HEK293 (cell line): ENCODE results near the gene ZCCHC24.
A peak's percentile ranks its signal among the peaks of the same experiment; 100 is the strongest.

Source experiments
- CTCF ChIA-PET: fragments of 350-600 bp; formaldehyde crosslinking; extraction: SDS; loops from one replicate; lab custom pipeline; 2021; ENCODE audit warnings: antibody characterized with exemption; lab: Yijun Ruan, JAX
- POLR2A ChIA-PET: fragments of 300-600 bp; formaldehyde crosslinking; extraction: SDS; loops from one replicate; lab custom pipeline; 2020; ENCODE audit warnings: antibody characterized with exemption, inconsistent platforms; lab: Yijun Ruan, JAX
- H3K27ac ChIP-seq: fragments of 200-500 bp; sonication (Bioruptor generic); 2 replicates; pipeline ENCODE4 v1.5.1; 2014; ENCODE audit warnings: low read depth, low read length, control low read depth, inconsistent platforms; ENCODE audit errors: extremely low read depth
- H3K36me3 ChIP-seq, 2 experiments: fragments of 200-500 bp in 1 of 2; sonication (Bioruptor generic) in 1 of 2; 1 replicate in 1 of 2; 2 replicates in 1 of 2; pipeline ENCODE4 v1.5.1; 2014 to 2017; ENCODE audit warnings: inconsistent platforms in 2 of 2, low read length in 2 of 2; ENCODE audit not compliant: control insufficient read depth in 2 of 2, insufficient read depth in 1 of 2
- H3K4me1 ChIP-seq: fragments of 200-500 bp; sonication (Bioruptor generic); 2 replicates; pipeline ENCODE4 v1.5.1; 2014; ENCODE audit warnings: mild to moderate bottlenecking, low read length, inconsistent platforms; ENCODE audit not compliant: control insufficient read depth, insufficient read depth
- H3K4me3 ChIP-seq: 2 replicates; pipeline ENCODE4 v1.5.1; 2011; ENCODE audit warnings: low read depth, mild to moderate bottlenecking, control low read depth, low read length, moderate library complexity
- H3K9me3 ChIP-seq: fragments of 200-500 bp; sonication (Bioruptor generic); 2 replicates; pipeline ENCODE4 v1.5.1; 2014; ENCODE audit warnings: low read depth, low read length, inconsistent platforms; ENCODE audit not compliant: control insufficient read depth, insufficient read depth
- GLI4 ChIP-seq: fragments of 450-650 bp; formaldehyde crosslinking; IDR thresholded peaks from 2 replicates; pipeline ENCODE4 v1.5.1; 2016; ENCODE audit warnings: missing biosample characterization, missing genetic modification characterization
- HIC1 ChIP-seq: fragments of 450-650 bp; formaldehyde crosslinking; IDR thresholded peaks from 2 replicates; pipeline ENCODE4 v1.5.1; 2016; ENCODE audit warnings: missing biosample characterization, missing genetic modification characterization
- IKZF3 ChIP-seq: fragments of 450-650 bp; IDR thresholded peaks from 2 replicates; pipeline ENCODE4 v1.5.0; 2018; ENCODE audit warnings: missing biosample characterization, mild to moderate bottlenecking, missing genetic modification characterization, moderate library complexity
- PRDM6 ChIP-seq: fragments of 450-650 bp; formaldehyde crosslinking; IDR thresholded peaks from 2 replicates; pipeline ENCODE4 v1.5.1; 2017; ENCODE audit warnings: missing biosample characterization, missing genetic modification characterization
- WT1 ChIP-seq: fragments of 450-650 bp; formaldehyde crosslinking; IDR thresholded peaks from 2 replicates; pipeline ENCODE4 v1.5.1; 2016; ENCODE audit warnings: missing biosample characterization, missing genetic modification characterization
- ZBTB26 ChIP-seq: fragments of 450-650 bp; formaldehyde crosslinking; optimal IDR thresholded peaks from 2 replicates; pipeline ENCODE3; 2016; ENCODE audit warnings: missing biosample characterization, mild to moderate bottlenecking, missing genetic modification characterization
- ZNF10 ChIP-seq: fragments of 450-650 bp; formaldehyde crosslinking; IDR thresholded peaks from 2 replicates; pipeline ENCODE4 v1.5.1; 2017; ENCODE audit warnings: missing biosample characterization, missing genetic modification characterization
- ZNF239 ChIP-seq: fragments of 450-650 bp; formaldehyde crosslinking; IDR thresholded peaks from 2 replicates; pipeline ENCODE4 v1.5.1; 2016; ENCODE audit warnings: missing biosample characterization, missing genetic modification characterization
- ZNF280C ChIP-seq: fragments of 450-650 bp; formaldehyde crosslinking; IDR thresholded peaks from 2 replicates; pipeline ENCODE4 v1.5.1; 2016; ENCODE audit warnings: missing biosample characterization, missing genetic modification characterization
- ZNF302 ChIP-seq: fragments of 450-650 bp; formaldehyde crosslinking; IDR thresholded peaks from 2 replicates; pipeline ENCODE4 v1.5.1; 2016; ENCODE audit warnings: missing biosample characterization, missing genetic modification characterization, low read depth
- ZNF341 ChIP-seq: fragments of 450-650 bp; formaldehyde crosslinking; IDR thresholded peaks from 2 replicates; pipeline ENCODE4; 2016; ENCODE audit warnings: low read depth, missing biosample characterization, missing genetic modification characterization
- ZNF404 ChIP-seq: fragments of 450-650 bp; formaldehyde crosslinking; IDR thresholded peaks from 2 replicates; pipeline ENCODE4 v1.5.1; 2017; ENCODE audit warnings: missing biosample characterization, missing genetic modification characterization
- ZNF488 ChIP-seq: fragments of 450-650 bp; formaldehyde crosslinking; IDR thresholded peaks from 2 replicates; pipeline ENCODE4 v1.5.1; 2016; ENCODE audit warnings: missing biosample characterization, missing genetic modification characterization
- ZNF521 ChIP-seq: fragments of 450-650 bp; formaldehyde crosslinking; IDR thresholded peaks from 2 replicates; pipeline ENCODE4 v1.5.1; 2017; ENCODE audit warnings: missing biosample characterization, mild to moderate bottlenecking, missing genetic modification characterization
- ZNF548 ChIP-seq: fragments of 450-650 bp; formaldehyde crosslinking; IDR thresholded peaks from 2 replicates; pipeline ENCODE4 v1.5.1; 2016; ENCODE audit warnings: missing biosample characterization, missing genetic modification characterization
- ZNF549 ChIP-seq: fragments of 450-650 bp; IDR thresholded peaks from 2 replicates; pipeline ENCODE4 v1.5.1; 2018; ENCODE audit warnings: missing biosample characterization, missing genetic modification characterization, mild to moderate bottlenecking, inconsistent platforms, moderate library complexity
- ZNF658 ChIP-seq: fragments of 450-650 bp; formaldehyde crosslinking; IDR thresholded peaks from 2 replicates; pipeline ENCODE4; 2016; ENCODE audit warnings: missing biosample characterization, missing genetic modification characterization
- ZNF677 ChIP-seq: fragments of 450-650 bp; IDR thresholded peaks from 2 replicates; pipeline ENCODE4 v1.5.0; 2018; ENCODE audit warnings: missing biosample characterization, mild to moderate bottlenecking, missing genetic modification characterization, moderate library complexity
- ZNF707 ChIP-seq: fragments of 450-650 bp; formaldehyde crosslinking; IDR thresholded peaks from 2 replicates; pipeline ENCODE4 v1.5.1; 2016; ENCODE audit warnings: missing biosample characterization, missing genetic modification characterization
- ZNF837 ChIP-seq: fragments of 450-650 bp; formaldehyde crosslinking; IDR thresholded peaks from 2 replicates; pipeline ENCODE4 v1.5.1; 2016; ENCODE audit warnings: missing biosample characterization, missing genetic modification characterization

The ZCCHC24 gene

GRCh38 chr10:79376751-79377556, 68.5 kb downstream of the ZCCHC24 start (continued):
- TF ChIP-seq ZBTB26 (tag by site-specific recombination) = peak; percentile 44
- TF ChIP-seq GLI4 (tag by site-specific recombination) = 0 out of 2 replicates have a peak, but pooled peaks have one; percentile 10
- no peak for TF ChIP-seq ZNF302 (tag by site-specific recombination)
- no peak for TF ChIP-seq ZNF239 (tag by site-specific recombination)
- no peak for TF ChIP-seq ZNF280C (tag by site-specific recombination)
- TF ChIP-seq ZNF521 = 0 out of 2 replicates have a peak, but pooled peaks have one; percentile 4

- TF ChIP-seq ZNF548 (tag by site-specific recombination) = no peak
- no peak for TF ChIP-seq ZNF837 (tag by site-specific recombination)
- TF ChIP-seq ZNF341 (tag by site-specific recombination) = no peak
- no peak for TF ChIP-seq PRDM6 (tag by site-specific recombination)
- no peak for TF ChIP-seq ZNF658 (tag by site-specific recombination)
- no peak for TF ChIP-seq ZNF488 (tag by site-specific recombination)
- no peak for TF ChIP-seq WT1 (tag by site-specific recombination)
- TF ChIP-seq ZNF404 (tag by site-specific recombination) = no peak
- no peak for TF ChIP-seq ZNF549 (tag by site-specific recombination)
- TF ChIP-seq ZNF10 (tag by site-specific recombination) = no peak
- TF ChIP-seq ZNF677 (tag by site-specific recombination) = no peak
- TF ChIP-seq HIC1 (tag by site-specific recombination) = no peak
- TF ChIP-seq ZNF707 (tag by site-specific recombination) = no peak
- no peak for TF ChIP-seq IKZF3 (tag by site-specific recombination)
- TF ChIP-seq, all 188 proteins: peak for 0
- ChIA-PET POLR2A (no interaction called here), CTCF (interaction anchor here (0.5 to 5.2 kb wide), 9 partner anchors 24 to 691 kb away, joined by 3 to 85 read pairs (median 3); no protein-coding TSS in a partner anchor)
- Histone ChIP-seq H3K27ac (no peak overlapping the region), H3K36me3 (no peaks in the 10 kb centered on the region), H3K9me3 (no peaks in the 10 kb centered on the region), H3K4me3 (no peak overlapping the region), H3K4me1 (no peaks in the 10 kb centered on the region)
These were observed 69.3 kb downstream of the ZCCHC24 start for GRCh38 chr10:79376078-79376628.
